Spinal cord (tissue), 10 donors: Measurements from ENCODE around the gene GPR89B. TPM values are rescaled to one million over a fixed set of nuclear protein-coding genes. Genes with fewer than 3 reads are reported as not detected.
"Not testable (repeated sequence)": the region's sequence is repeated elsewhere in the genome, so short reads cannot be mapped to it uniquely, and the experiment has no call there.

Experiments used
- DNase-seq, 6 donors: peaks; one replicate each; pipeline versions ENCODE4 v3.0.0 to v3.0.0-alpha.2; 2013 to 2015; ENCODE audit warnings: low spot score in 6 of 6, low read depth in 4 of 6
- H3K27ac ChIP-seq: one replicate; pipeline ENCODE4 v1.5.1; 2013; ENCODE audit warnings: low read depth, low read length, control low read depth
- H3K27me3 ChIP-seq: one replicate; pipeline ENCODE4 v1.6.1; 2013; ENCODE audit warnings: low read length; ENCODE audit not compliant: control insufficient read depth, insufficient read depth
- H3K36me3 ChIP-seq: one replicate; pipeline ENCODE4 v1.6.1; 2013; ENCODE audit warnings: low read length; ENCODE audit not compliant: control insufficient read depth, insufficient read depth
- H3K4me1 ChIP-seq: one replicate; pipeline ENCODE4 v1.6.1; 2013; ENCODE audit warnings: low read length; ENCODE audit not compliant: control insufficient read depth, insufficient read depth
- H3K4me3 ChIP-seq: one replicate; pipeline ENCODE4 v1.5.1; 2013; ENCODE audit warnings: low read depth, low read length, control low read depth
- H3K9me3 ChIP-seq: one replicate; pipeline ENCODE4 v1.6.1; 2013; ENCODE audit warnings: low read length; ENCODE audit not compliant: control insufficient read depth, insufficient read depth
- WGBS: methylation state at CpG from one replicate; pipeline ENCODE4 v1.1.5; 2013; ENCODE audit warnings: missing lambda C conversion rate; ENCODE audit not compliant: insufficient coverage; 5-methylcytosine and 5-hydroxymethylcytosine counted together
- long read RNA-seq, 4 donors: transcript quantifications; one replicate each; lab custom pipeline, GENCODE V29; 2026
- polyA plus RNA-seq, 2 donors: library from polyadenylated mRNA; unstranded; fragments of 120-200 nt; gene quantifications; one replicate each; pipeline ENCODE4 v1.2.1, GENCODE V29; 2013; ENCODE audit not compliant: insufficient read length in 2 of 2
- total RNA-seq, 2 donors: library from RNA; depleted of rRNA in 1 of 2; stranded (reverse); fragments of 120-200 nt in 1 of 2; fragments of >200 nt in 1 of 2; gene quantifications; one replicate each; pipeline versions ENCODE4 v1.2.3 to v1.2.4, GENCODE V29; 2013 to 2014
- donor health status: healthy.

The GPR89B gene
- total RNA-seq (10 to 100 TPM; 24.6 to 35.7 TPM), polyA plus RNA-seq (10 to 100 TPM; 21.0 to 23.4 TPM)
- long read RNA-seq, donor 1, transcript GPR89B-201 (14 exons, 1,934 nt): major isoform, 7 of 7 reads
- long read RNA-seq, donor 1, partial matches to known transcripts: 0 of 7 reads
- long read RNA-seq, donor 1, other reads (novel, unspliced or antisense): 0 of 7 reads
- long read RNA-seq, donor 2, partial matches to known transcripts: 0 of 1 reads
- long read RNA-seq, donor 2, other reads (novel, unspliced or antisense): 0 of 1 reads
- long read RNA-seq, donor 3: 0 reads
- long read RNA-seq, donor 4, partial matches to known transcripts: 0 of 3 reads
- long read RNA-seq, donor 4, other reads (novel, unspliced or antisense): 0 of 3 reads

- H3K9me3 ChIP-seq, H3K36me3 ChIP-seq, H3K27me3 ChIP-seq, H3K4me1 ChIP-seq: not testable (repeated sequence)
- DNase-seq: peak; percentile 53 to 97 (median 77)
- H3K4me3 ChIP-seq: peak within 1 kb of the TSS; percentile 59
- peak within 1 kb of the TSS; percentile 17 for H3K27ac ChIP-seq
- WGBS: 0% methylated on average over 33 of the region's 72 CpGs
These were observed at the start of gene GPR89B for GRCh38 chr1:147928236-147929132. TSS of gene GPR89B (plus strand) at chr1:147928420. CDS start at chr1:147928537, 117 bp downstream.

GRCh38 chr1:147879911-147880310 lies 48.3 kb upstream of the GPR89B start:
- H3K9me3 ChIP-seq: no peaks in the 10 kb centered on the region
- H3K36me3 ChIP-seq: no peaks in the 10 kb centered on the region
- DNase-seq: no peak
- H3K4me1 ChIP-seq: no peaks in the 10 kb centered on the region
- H3K4me3 ChIP-seq: no peak overlapping the region
- no peaks in the 10 kb centered on the region for H3K27me3 ChIP-seq
- no peak overlapping the region for H3K27ac ChIP-seq

DNA sequence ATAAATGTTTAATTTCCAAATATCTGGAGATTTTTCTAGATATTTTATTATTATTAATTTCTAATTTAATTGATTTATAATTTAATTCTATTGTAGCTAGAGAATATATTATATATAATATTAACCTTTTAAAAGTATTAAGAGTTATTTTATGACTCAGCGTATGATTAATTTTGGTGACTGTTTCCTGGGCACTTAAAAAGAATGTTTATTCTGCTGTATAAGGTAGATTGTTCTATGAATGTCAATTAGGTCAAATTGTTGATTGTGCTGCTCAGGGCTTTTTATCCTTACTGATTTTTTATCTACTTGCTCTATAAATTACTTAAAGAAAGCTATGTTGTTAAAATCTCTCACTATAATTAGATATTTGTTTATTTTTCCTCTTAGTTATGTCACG lies 45.7 kb upstream of the GPR89B start:
- Histone ChIP-seq H3K4me3 (no peak overlapping the region), H3K4me1 (no peaks in the 10 kb centered on the region), H3K27me3 (no peaks in the 10 kb centered on the region), H3K27ac (no peak overlapping the region), H3K36me3 (no peaks in the 10 kb centered on the region), H3K9me3 (no peaks in the 10 kb centered on the region)
- no CpG with 5 or more reads among the region's 2 CpGs for WGBS
- no peak for DNase-seq

- 3% methylated on average over 11 of the region's 12 CpGs for WGBS
- DNase-seq: peak in 5 of 6 donors; percentile 44 to 93 (median 65)
These were observed 37.9 kb upstream of the GPR89B start for GRCh38 chr1:147890177-147890790.

GRCh38 chr1:147891088-147891487 lies 37.1 kb upstream of the GPR89B start:
- peak in 5 of 6 donors; percentile 24 to 93 (median 45) for DNase-seq
- Histone ChIP-seq H3K27me3 (no peaks in the 10 kb centered on the region), H3K4me3 (no peak overlapping the region), H3K4me1 (peaks cover 21% of the 10 kb centered on the region), H3K36me3 (no peaks in the 10 kb centered on the region), H3K9me3 (no peaks in the 10 kb centered on the region), H3K27ac (no peak overlapping the region)
- WGBS: 43% methylated on average over 2 of the region's 5 CpGs

More at GRCh38 chr1:147890177-147890790, 37.9 kb upstream of the GPR89B start:
- Histone ChIP-seq H3K27ac (no peak overlapping the region), H3K9me3 (no peaks in the 10 kb centered on the region), H3K36me3 (no peaks in the 10 kb centered on the region), H3K4me1 (peaks cover 21% of the 10 kb centered on the region), H3K4me3 (no peak overlapping the region), H3K27me3 (no peaks in the 10 kb centered on the region)

GRCh38 chr1:147892216-147892615 lies 36.0 kb upstream of the GPR89B start:
- peak in 1 of 6 donors; percentile 11 for DNase-seq
- H3K9me3 ChIP-seq: no peaks in the 10 kb centered on the region
- 63% methylated on average over 3 of the region's 5 CpGs for WGBS
- H3K4me3 ChIP-seq: no peak overlapping the region
- no peaks in the 10 kb centered on the region for H3K36me3 ChIP-seq
- peaks cover 24% of the 10 kb centered on the region for H3K4me1 ChIP-seq
- H3K27ac ChIP-seq: no peak overlapping the region
- H3K27me3 ChIP-seq: no peaks in the 10 kb centered on the region

- H3K4me3 ChIP-seq: no peak overlapping the region
- H3K27ac ChIP-seq: no peak overlapping the region
- WGBS: no CpG with 5 or more reads among the region's 1 CpG
- no peaks in the 10 kb centered on the region for H3K27me3 ChIP-seq
- H3K9me3 ChIP-seq: no peaks in the 10 kb centered on the region
- peak in 5 of 6 donors; percentile 42 to 92 (median 60) for DNase-seq
- H3K4me1 ChIP-seq: peaks cover 28% of the 10 kb centered on the region
- no peaks in the 10 kb centered on the region for H3K36me3 ChIP-seq
These were observed 35.4 kb upstream of the GPR89B start for GRCh38 chr1:147892731-147893214.

DNA sequence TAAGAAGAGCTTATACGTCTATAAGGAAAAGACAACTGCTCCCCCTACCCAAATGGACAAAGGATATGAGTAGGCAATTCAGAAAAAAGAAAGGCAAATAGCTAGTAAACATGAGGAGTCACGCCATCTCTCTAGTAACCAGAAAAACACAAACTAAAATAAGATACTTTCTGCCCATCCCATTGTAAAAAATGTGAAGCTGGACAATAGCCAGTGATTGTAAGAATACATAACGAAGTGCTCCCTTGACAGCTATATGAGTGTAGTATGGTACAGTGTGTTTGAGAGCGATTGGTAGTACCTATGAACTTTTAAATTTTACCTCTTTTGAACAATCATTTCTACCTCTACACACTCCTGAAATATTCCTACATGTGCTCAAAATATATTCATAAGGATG lies 33.1 kb upstream of the GPR89B start:
- no peaks in the 10 kb centered on the region for H3K27me3 ChIP-seq
- peaks cover 27% of the 10 kb centered on the region for H3K4me1 ChIP-seq
- H3K4me3 ChIP-seq: no peak overlapping the region
- WGBS: no CpG with 5 or more reads among the region's 4 CpGs
- DNase-seq: no peak
- no peaks in the 10 kb centered on the region for H3K36me3 ChIP-seq
- no peaks in the 10 kb centered on the region for H3K9me3 ChIP-seq
- H3K27ac ChIP-seq: no peak overlapping the region

- H3K9me3 ChIP-seq: no peaks in the 10 kb centered on the region
- H3K36me3 ChIP-seq: no peaks in the 10 kb centered on the region
- no peak overlapping the region for H3K4me3 ChIP-seq
- no peak overlapping the region for H3K27ac ChIP-seq
- peak in 1 of 6 donors; percentile 20 for DNase-seq
- H3K4me1 ChIP-seq: peaks cover 9% of the 10 kb centered on the region
- WGBS: 62% methylated on average over 6 of the region's 8 CpGs
- no peaks in the 10 kb centered on the region for H3K27me3 ChIP-seq
These were observed 31.0 kb upstream of the GPR89B start for GRCh38 chr1:147897029-147897752.
